Astrocyte (in vitro differentiated cells and primary cell): ENCODE measurements around the gene TPX2. TPM values are rescaled to one million over a fixed set of nuclear protein-coding genes. Genes with fewer than 3 reads are reported as not detected.

ENCODE experiments used
- DNase-seq: peaks from one replicate; pipeline ENCODE4 v3.0.0-alpha.2; 2010; ENCODE audit warnings: low read depth
- FAIRE-seq: peaks from 2 replicates; lab custom pipeline; 2011; peaks lifted over from hg19 to GRCh38; lab: Jason Lieb, UNC
- H2AFZ ChIP-seq: 2 replicates; pipeline ENCODE4 v1.6.0; 2012; ENCODE audit warnings: low read depth, low read length, inconsistent platforms
- H3K27ac ChIP-seq: 2 replicates; pipeline ENCODE4 v1.5.1; 2011; ENCODE audit warnings: low read depth, low read length, inconsistent platforms
- H3K27me3 ChIP-seq: 2 replicates; pipeline ENCODE4 v1.6.0; 2011; ENCODE audit warnings: low read length, inconsistent platforms; ENCODE audit not compliant: insufficient read depth
- H3K36me3 ChIP-seq: 2 replicates; pipeline ENCODE4 v1.5.1; 2011; ENCODE audit warnings: low read length, inconsistent platforms; ENCODE audit not compliant: insufficient read depth
- H3K4me1 ChIP-seq: 2 replicates; pipeline ENCODE4 v1.5.1; 2011; ENCODE audit warnings: low read length, inconsistent platforms; ENCODE audit not compliant: insufficient read depth
- H3K4me2 ChIP-seq: 2 replicates; pipeline ENCODE4 v1.6.0; 2012; ENCODE audit warnings: low read length, inconsistent platforms
- H3K4me3 ChIP-seq: 2 replicates; pipeline ENCODE4 v1.5.1; 2011; ENCODE audit warnings: low read depth, mild to moderate bottlenecking, low read length, inconsistent platforms; ENCODE audit not compliant: insufficient read depth
- H3K79me2 ChIP-seq: 2 replicates; pipeline ENCODE4 v1.6.0; 2012; ENCODE audit warnings: mild to moderate bottlenecking, low read length, inconsistent platforms; ENCODE audit not compliant: insufficient read depth
- H3K9ac ChIP-seq: 2 replicates; pipeline ENCODE4 v1.6.0; 2012; ENCODE audit warnings: mild to moderate bottlenecking, low read length, inconsistent platforms
- H3K9me3 ChIP-seq: 2 replicates; pipeline ENCODE4 v1.5.1; 2012; ENCODE audit warnings: low read depth, mild to moderate bottlenecking, low read length, inconsistent platforms; ENCODE audit not compliant: insufficient read depth
- H4K20me1 ChIP-seq: 2 replicates; pipeline ENCODE4 v1.6.0; 2012; ENCODE audit warnings: low read length, inconsistent platforms; ENCODE audit not compliant: insufficient read depth
- H3K27ac Mint-ChIP-seq: one replicate; pipeline ENCODE4 v1.8.0; 2021; ENCODE audit warnings: mild to moderate bottlenecking, mixed read lengths; ENCODE audit not compliant: unreplicated experiment
- H3K27me3 Mint-ChIP-seq: one replicate; pipeline ENCODE4 v1.8.0; 2021; ENCODE audit warnings: low read depth, mixed read lengths; ENCODE audit not compliant: unreplicated experiment
- H3K36me3 Mint-ChIP-seq: one replicate; pipeline ENCODE4 v1.8.0; 2021; ENCODE audit warnings: low read depth, mixed read lengths; ENCODE audit not compliant: unreplicated experiment
- H3K4me1 Mint-ChIP-seq: one replicate; pipeline ENCODE4 v1.8.0; 2021; ENCODE audit warnings: low read depth, mixed read lengths; ENCODE audit not compliant: unreplicated experiment
- H3K4me3 Mint-ChIP-seq: one replicate; pipeline ENCODE4 v1.8.0; 2021; ENCODE audit warnings: mild to moderate bottlenecking, moderate library complexity, mixed read lengths; ENCODE audit not compliant: unreplicated experiment
- H3K9me3 Mint-ChIP-seq: one replicate; pipeline ENCODE4 v1.8.0; 2021; ENCODE audit warnings: mild to moderate bottlenecking, mixed read lengths; ENCODE audit not compliant: unreplicated experiment
- EZH2 ChIP-seq: IDR thresholded peaks from 2 replicates; pipeline ENCODE4 v1.6.1; 2012; ENCODE audit warnings: mild to moderate bottlenecking, low read length, inconsistent platforms; ENCODE audit not compliant: insufficient read depth
- total RNA-seq: library from RNA; stranded (reverse); gene quantifications from 2 replicates; pipeline ENCODE4 v1.2.1, GENCODE V29; 2021
- TF ChIP-seq, protein P1 (sequence below): IDR thresholded peaks from 2 replicates; pipeline ENCODE4 v1.5.1; 2011; ENCODE audit warnings: low read depth, mild to moderate bottlenecking, inconsistent platforms, low read length, moderate library complexity; ENCODE audit not compliant: insufficient read depth

Gene TPX2
- total RNA-seq, 1 donor from 2014 or later, result 41.6 TPM

DNA sequence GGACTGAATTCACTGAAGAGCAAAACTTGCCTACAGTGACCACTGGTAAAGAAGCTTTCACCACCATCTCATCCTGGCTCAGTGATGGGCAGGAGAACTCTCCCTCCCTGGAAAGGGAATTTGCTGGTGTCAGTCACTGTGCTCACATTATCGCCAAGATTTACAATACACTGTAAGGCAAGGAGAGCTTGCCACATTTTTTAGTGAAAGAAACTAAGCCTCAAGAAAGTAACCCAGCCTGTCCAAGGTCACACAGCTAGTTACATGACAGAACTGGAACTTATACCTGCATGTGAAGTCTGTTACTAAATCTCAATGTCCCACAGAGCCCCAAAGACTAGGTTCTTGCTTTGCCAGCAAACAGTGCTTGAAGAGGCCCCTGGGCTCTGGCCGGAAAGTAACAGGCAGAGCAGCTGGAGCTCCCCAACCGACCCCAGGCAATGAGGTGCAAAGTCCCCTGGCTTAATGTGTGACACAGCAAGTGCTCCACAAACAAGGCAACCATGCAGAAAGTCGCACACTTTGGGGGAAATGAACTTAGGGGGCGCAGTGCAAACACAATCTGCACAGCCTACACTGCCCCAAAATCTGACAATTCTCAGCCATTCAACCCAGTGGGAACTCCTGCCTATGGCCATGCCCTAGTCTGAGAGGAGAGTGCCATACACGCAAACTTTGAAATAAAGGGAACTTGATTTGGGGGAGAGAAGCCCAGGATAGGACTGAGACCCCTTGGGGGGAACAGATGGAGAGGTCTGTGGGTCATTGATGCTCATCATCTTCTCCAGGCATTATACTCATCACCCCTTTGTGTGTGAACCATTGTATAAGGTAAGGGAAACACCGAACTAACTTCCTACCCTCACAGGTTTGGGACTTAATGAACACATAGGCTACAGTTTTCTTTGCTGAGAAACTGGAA, 18.3 kb upstream of the TPX2 start:
- Mint-ChIP-seq H3K4me1 (peaks cover 48% of the 10 kb centered on the region), H3K27ac (peak overlapping the region; percentile 96), H3K36me3 (peaks cover 37% of the 10 kb centered on the region), H3K4me3 (peak overlapping the region; percentile 92), H3K9me3 (no peaks in the 10 kb centered on the region), H3K27me3 (no peaks in the 10 kb centered on the region)
- Histone ChIP-seq H3K4me1 (peaks cover 56% of the 10 kb centered on the region), H3K9me3 (no peaks in the 10 kb centered on the region), H3K79me2 (peaks cover 76% of the 10 kb centered on the region), H3K9ac (peak overlapping the region; percentile 97), H3K4me3 (peak overlapping the region; percentile 72), H3K27me3 (no peaks in the 10 kb centered on the region), H3K27ac (peak overlapping the region; percentile 95), H2AFZ (no peak overlapping the region), H3K4me2 (peak overlapping the region; percentile 95), H3K36me3 (peaks cover 9% of the 10 kb centered on the region), H4K20me1 (peaks cover 21% of the 10 kb centered on the region)
- TF ChIP-seq EZH2, result no peak
- TF ChIP-seq, protein P1, sequence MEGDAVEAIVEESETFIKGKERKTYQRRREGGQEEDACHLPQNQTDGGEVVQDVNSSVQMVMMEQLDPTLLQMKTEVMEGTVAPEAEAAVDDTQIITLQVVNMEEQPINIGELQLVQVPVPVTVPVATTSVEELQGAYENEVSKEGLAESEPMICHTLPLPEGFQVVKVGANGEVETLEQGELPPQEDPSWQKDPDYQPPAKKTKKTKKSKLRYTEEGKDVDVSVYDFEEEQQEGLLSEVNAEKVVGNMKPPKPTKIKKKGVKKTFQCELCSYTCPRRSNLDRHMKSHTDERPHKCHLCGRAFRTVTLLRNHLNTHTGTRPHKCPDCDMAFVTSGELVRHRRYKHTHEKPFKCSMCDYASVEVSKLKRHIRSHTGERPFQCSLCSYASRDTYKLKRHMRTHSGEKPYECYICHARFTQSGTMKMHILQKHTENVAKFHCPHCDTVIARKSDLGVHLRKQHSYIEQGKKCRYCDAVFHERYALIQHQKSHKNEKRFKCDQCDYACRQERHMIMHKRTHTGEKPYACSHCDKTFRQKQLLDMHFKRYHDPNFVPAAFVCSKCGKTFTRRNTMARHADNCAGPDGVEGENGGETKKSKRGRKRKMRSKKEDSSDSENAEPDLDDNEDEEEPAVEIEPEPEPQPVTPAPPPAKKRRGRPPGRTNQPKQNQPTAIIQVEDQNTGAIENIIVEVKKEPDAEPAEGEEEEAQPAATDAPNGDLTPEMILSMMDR, result no peak
- DNase-seq (no peak), FAIRE-seq (no peak)

DNA sequence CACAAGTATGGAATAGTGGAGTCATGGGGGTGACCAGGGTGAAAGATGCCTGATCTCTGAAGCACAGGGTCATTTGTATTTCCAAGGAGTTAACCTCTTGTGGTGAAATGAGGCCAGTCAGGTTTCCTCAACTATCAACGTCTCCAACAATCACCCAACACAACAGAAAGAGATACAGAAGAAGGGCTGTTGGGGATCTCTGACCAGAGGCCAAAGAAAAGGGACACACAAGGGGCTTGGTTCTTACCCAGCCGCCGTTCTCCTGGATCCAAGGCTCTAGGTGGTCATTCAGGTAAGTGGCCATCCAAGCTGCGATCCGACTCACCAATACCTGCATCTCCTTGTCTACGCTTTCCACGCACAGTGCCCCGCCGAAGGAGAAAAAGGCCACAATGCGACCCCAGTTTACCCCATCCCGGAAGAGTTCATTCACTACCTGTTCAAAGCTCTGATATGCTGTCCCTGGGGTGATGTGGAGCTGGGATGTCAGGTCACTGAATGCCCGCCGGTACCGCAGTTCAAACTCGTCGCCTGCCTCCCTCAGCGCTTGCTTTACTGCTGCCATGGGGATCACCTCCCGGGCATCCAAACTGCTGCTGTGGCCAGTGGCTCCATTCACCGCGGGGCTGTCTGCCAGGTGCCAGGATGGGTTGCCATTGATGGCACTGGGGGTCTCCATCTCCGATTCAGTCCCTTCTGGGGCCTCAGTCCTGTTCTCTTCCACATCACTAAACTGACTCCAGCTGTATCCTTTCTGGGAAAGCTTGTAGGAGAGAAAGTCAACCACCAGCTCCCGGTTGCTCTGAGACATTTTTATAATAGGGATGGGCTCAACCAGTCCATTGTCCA, 17.5 kb upstream of the TPX2 start:
- H3K4me3 Mint-ChIP-seq, result peak overlapping the region; percentile 92
- Histone ChIP-seq H2AFZ (no peak overlapping the region), H3K4me3 (peak overlapping the region; percentile 72), H3K27me3 (no peaks in the 10 kb centered on the region), H3K4me1 (peaks cover 48% of the 10 kb centered on the region), H3K9me3 (no peaks in the 10 kb centered on the region), H3K9ac (peak overlapping the region; percentile 97), H3K4me2 (peak overlapping the region; percentile 95), H3K79me2 (peaks cover 67% of the 10 kb centered on the region), H3K36me3 (peaks cover 9% of the 10 kb centered on the region), H3K27ac (peak overlapping the region; percentile 95), H4K20me1 (peaks cover 21% of the 10 kb centered on the region)
- FAIRE-seq, result no peak
- peaks cover 43% of the 10 kb centered on the region for H3K4me1 Mint-ChIP-seq
- H3K27me3 Mint-ChIP-seq, result no peaks in the 10 kb centered on the region
- H3K9me3 Mint-ChIP-seq, result no peaks in the 10 kb centered on the region
- TF ChIP-seq, protein P1, result no peak
- no peak for TF ChIP-seq EZH2
- no peak for DNase-seq
- peak overlapping the region; percentile 96 for H3K27ac Mint-ChIP-seq
- H3K36me3 Mint-ChIP-seq, result peaks cover 29% of the 10 kb centered on the region
